IMR-90 (cell line): ENCODE measurements around the gene SH2D6. TPM values are rescaled to one million over a fixed set of nuclear protein-coding genes. Genes with fewer than 3 reads are reported as not detected.

ENCODE experiments used
- ATAC-seq: fragments of 200-7000 bp; cut with Tn5 transposase; 2 replicates; pipeline ENCODE4 v1.9.1; 2020; ENCODE audit warnings: low read depth, mild to moderate bottlenecking, moderate library complexity
- BruUV-seq: library from RNA; stranded (reverse); fragments of 400-500 nt; replicated peaks from 2 replicates; lab custom pipeline; 2021; lab: Mats Ljungman, UMichigan
- CTCF ChIA-PET: fragments of 300-600 bp; formaldehyde crosslinking; extraction: SDS; loops from one replicate; lab custom pipeline; 2021; ENCODE audit warnings: antibody characterized with exemption; lab: Yijun Ruan, JAX
- POLR2A ChIA-PET: fragments of 300-600 bp; sonication (Branson Sonifier 250); formaldehyde crosslinking; loops from one replicate; lab custom pipeline; 2022; ENCODE audit warnings: antibody characterized with exemption; ENCODE audit not compliant: unreplicated experiment; lab: Charles Lee
- DNase-seq: peaks from one replicate; pipeline ENCODE4 v3.0.0; 2013
- H2AFZ ChIP-seq: replicated peaks from 2 replicates; pipeline ENCODE3; 2013; ENCODE audit warnings: low read length, mild to moderate bottlenecking; ENCODE audit not compliant: poor library complexity
- H2AK5ac ChIP-seq: 2 replicates; pipeline ENCODE4 v1.6.1; 2013; ENCODE audit warnings: low read depth, low read length, inconsistent platforms
- H2AK9ac ChIP-seq: replicated peaks from 2 replicates; pipeline ENCODE3; 2013; ENCODE audit warnings: mild to moderate bottlenecking, low read depth, low read length, moderate library complexity; ENCODE audit not compliant: poor library complexity
- H2BK120ac ChIP-seq: 2 replicates; pipeline ENCODE4 v1.6.1; 2013; ENCODE audit warnings: low read depth, low read length, inconsistent platforms
- H2BK15ac ChIP-seq: 3 replicates; pipeline ENCODE4 v1.6.1; 2013; ENCODE audit warnings: low read depth, low read length, inconsistent platforms
- H2BK20ac ChIP-seq: 2 replicates; pipeline ENCODE4 v1.6.1; 2013; ENCODE audit warnings: low read depth, mild to moderate bottlenecking, inconsistent platforms, low read length, moderate library complexity
- H2BK5ac ChIP-seq: 2 replicates; pipeline ENCODE4 v1.6.1; 2013; ENCODE audit warnings: mild to moderate bottlenecking, low read depth, low read length, inconsistent platforms; ENCODE audit not compliant: poor library complexity, severe bottlenecking
- H3K14ac ChIP-seq: replicated peaks from 2 replicates; pipeline ENCODE4 v1.6.1; 2013; ENCODE audit warnings: low read depth, low read length, inconsistent platforms
- H3K18ac ChIP-seq: 2 replicates; pipeline ENCODE4 v1.6.1; 2013; ENCODE audit warnings: low read depth, low read length, control low read depth
- H3K23ac ChIP-seq: 2 replicates; pipeline ENCODE4 v1.6.1; 2013; ENCODE audit warnings: low read depth, low read length, inconsistent platforms
- H3K27ac ChIP-seq: 2 replicates; pipeline ENCODE4 v1.5.1; 2013; ENCODE audit warnings: mild to moderate bottlenecking, control low read depth, low read length; ENCODE audit not compliant: insufficient read depth
- H3K27me3 ChIP-seq: 2 replicates; pipeline ENCODE4 v1.6.1; 2013; ENCODE audit warnings: low read length; ENCODE audit not compliant: control insufficient read depth, insufficient read depth
- H3K36me3 ChIP-seq: 2 replicates; pipeline ENCODE4 v1.6.1; 2013; ENCODE audit warnings: low read length, mixed read lengths; ENCODE audit not compliant: control insufficient read depth, insufficient read depth
- H3K4ac ChIP-seq: 2 replicates; pipeline ENCODE4 v1.6.1; 2013; ENCODE audit warnings: low read depth, low read length, inconsistent platforms
- H3K4me1 ChIP-seq: 2 replicates; pipeline ENCODE4 v1.6.1; 2013; ENCODE audit warnings: low read length, mixed read lengths; ENCODE audit not compliant: control insufficient read depth, insufficient read depth
- H3K4me2 ChIP-seq: 2 replicates; pipeline ENCODE4 v1.6.1; 2013; ENCODE audit warnings: low read depth, mild to moderate bottlenecking, control low read depth, low read length, moderate library complexity
- H3K4me3 ChIP-seq: 2 replicates; pipeline ENCODE4 v1.5.1; 2013; ENCODE audit warnings: low read depth, mild to moderate bottlenecking, control low read depth, low read length, moderate library complexity; ENCODE audit not compliant: insufficient read depth
- H3K56ac ChIP-seq: 2 replicates; pipeline ENCODE4 v1.6.1; 2013; ENCODE audit warnings: low read length, inconsistent platforms; ENCODE audit not compliant: insufficient read depth; ENCODE audit errors: extremely low read depth
- H3K79me1 ChIP-seq, 2 experiments: 2 replicates each; pipeline ENCODE4 v1.6.1; 2013; ENCODE audit warnings: low read length in 2 of 2, inconsistent platforms in 1 of 2, low read depth in 1 of 2
- H3K9ac ChIP-seq: 2 replicates; pipeline ENCODE4 v1.6.1; 2013; ENCODE audit warnings: low read depth, low read length, control low read depth
- H3K9me1 ChIP-seq: 2 replicates; pipeline ENCODE4 v1.6.1; 2013; ENCODE audit warnings: low read length, inconsistent platforms; ENCODE audit not compliant: insufficient read depth
- H3K9me3 ChIP-seq: 2 replicates; pipeline ENCODE4 v1.6.1; 2013; ENCODE audit warnings: low read length; ENCODE audit not compliant: control insufficient read depth, insufficient read depth
- H4K20me1 ChIP-seq: 2 replicates; pipeline ENCODE4 v1.6.1; 2013; ENCODE audit warnings: low read length, inconsistent platforms; ENCODE audit not compliant: insufficient read depth
- H4K5ac ChIP-seq: 2 replicates; pipeline ENCODE4 v1.6.1; 2013; ENCODE audit warnings: mild to moderate bottlenecking, low read depth, low read length, control low read depth
- H4K8ac ChIP-seq, 2 experiments: 2 replicates each; pipeline ENCODE4 v1.6.1; 2013; ENCODE audit warnings: low read depth in 2 of 2, low read length in 2 of 2, control low read depth in 1 of 2, inconsistent platforms in 1 of 2
- H4K91ac ChIP-seq: 2 replicates; pipeline ENCODE4 v1.6.1; 2013; ENCODE audit warnings: low read depth, low read length, inconsistent platforms; ENCODE audit not compliant: insufficient read depth
- BHLHE40 ChIP-seq: fragments of 150-350 bp; IDR thresholded peaks from 2 replicates; pipeline ENCODE4 v1.6.1; 2016; ENCODE audit warnings: mild to moderate bottlenecking, low read depth, low read length
- CEBPB ChIP-seq: IDR thresholded peaks from 2 replicates; pipeline ENCODE4 v1.6.1; 2012; ENCODE audit warnings: low read depth, low read length, improper control_type of control experiment
- CHD1 ChIP-seq: IDR thresholded peaks from 2 replicates; pipeline ENCODE4 v1.6.1; 2012; ENCODE audit warnings: low read depth, low read length, improper control_type of control experiment
- CTCF ChIP-seq: conservative IDR thresholded peaks from 2 replicates; pipeline ENCODE4 v1.5.1; 2012; ENCODE audit warnings: mild to moderate bottlenecking, low read depth, low read length, improper control_type of control experiment
- FOS ChIP-seq: fragments of 150-350 bp; IDR thresholded peaks from 2 replicates; pipeline ENCODE4 v1.6.1; 2016; ENCODE audit warnings: low read depth, low read length
- MAFK ChIP-seq: IDR thresholded peaks from 2 replicates; pipeline ENCODE4 v1.6.1; 2012; ENCODE audit warnings: low read depth, low read length, improper control_type of control experiment
- MAZ ChIP-seq: IDR thresholded peaks from 2 replicates; pipeline ENCODE4 v1.6.1; 2012; ENCODE audit warnings: low read depth, mild to moderate bottlenecking, low read length, improper control_type of control experiment, moderate library complexity, borderline replicate concordance
- MXI1 ChIP-seq: IDR thresholded peaks from 2 replicates; pipeline ENCODE4 v1.6.1; 2012; ENCODE audit warnings: low read depth, mild to moderate bottlenecking, low read length, moderate library complexity, borderline replicate concordance
- NFE2L2 ChIP-seq: fragments of 150-350 bp; IDR thresholded peaks from 2 replicates; pipeline ENCODE4 v1.6.1; 2016; ENCODE audit warnings: low read depth, mild to moderate bottlenecking, low read length
- POLR2A ChIP-seq: IDR thresholded peaks from 2 replicates; pipeline ENCODE4 v1.6.1; 2012; ENCODE audit warnings: mild to moderate bottlenecking, low read depth, low read length
- RAD21 ChIP-seq: IDR thresholded peaks from 2 replicates; pipeline ENCODE4 v1.6.1; 2012; ENCODE audit warnings: low read length, improper control_type of control experiment
- RCOR1 ChIP-seq: IDR thresholded peaks from 2 replicates; pipeline ENCODE4 v1.6.1; 2012; ENCODE audit warnings: mild to moderate bottlenecking, low read length, improper control_type of control experiment; ENCODE audit not compliant: insufficient replicate concordance
- RFX5 ChIP-seq: IDR thresholded peaks from 2 replicates; pipeline ENCODE4 v1.8.0; 2012; ENCODE audit warnings: low read depth, mild to moderate bottlenecking, low read length, moderate library complexity
- SMC3 ChIP-seq: fragments of 150-350 bp; IDR thresholded peaks from 2 replicates; pipeline ENCODE4 v1.6.1; 2016; ENCODE audit warnings: low read depth, mild to moderate bottlenecking, antibody characterized with exemption, low read length, moderate library complexity
- USF2 ChIP-seq: fragments of 150-350 bp; IDR thresholded peaks from 2 replicates; pipeline ENCODE4 v1.6.1; 2017; ENCODE audit warnings: mild to moderate bottlenecking, antibody characterized with exemption, low read length, low read depth
- WGBS, 2 experiments: methylation state at CpG; one replicate each; pipeline versions ENCODE4 v1.1.5 to v1.1.7; 2013; ENCODE audit warnings: missing lambda C conversion rate in 2 of 2; ENCODE audit not compliant: insufficient read length in 1 of 2; ENCODE audit errors: extremely low coverage in 2 of 2; 5-methylcytosine and 5-hydroxymethylcytosine counted together
- dilution Hi-C: fragments of 300-500 bp; cut with HindIII; formaldehyde crosslinking; loops from one replicate; pipeline ENCODE4 v1.14.3; 2018; ENCODE audit warnings: low sequenced_read_pairs; ENCODE audit not compliant: unreplicated experiment
- in situ Hi-C: fragments of 300-500 bp; cut with MboI; formaldehyde crosslinking; loops from 3 replicates; pipeline ENCODE4 v1.14.3; 2019; ENCODE audit warnings: low sequenced_read_pairs, inconsistent platforms, mixed read lengths
- intact Hi-C: fragments of 100-400 bp; cut with micrococcal nuclease; formaldehyde crosslinking; loops from 2 replicates; pipeline ENCODE4 v1.10.0; 2022
- polyA plus RNA-seq, 3 experiments: library from polyadenylated mRNA; depleted of rRNA; stranded (reverse); fragments of >200 nt; gene quantifications; 2 replicates each; pipeline ENCODE4 v1.2.3, GENCODE V29; 2012; ENCODE audit warnings: low replicate concordance in 1 of 3
- total RNA-seq: library from RNA; depleted of rRNA; stranded (reverse); fragments of >200 nt; gene quantifications from 2 replicates; pipeline ENCODE4 v1.2.3, GENCODE V29; 2012
- TF ChIP-seq, protein P1 (sequence below): fragments of 150-350 bp; IDR thresholded peaks from 2 replicates; pipeline ENCODE4 v1.6.1; 2016; ENCODE audit warnings: low read depth, mild to moderate bottlenecking, low read length, moderate library complexity, borderline replicate concordance

The SH2D6 gene
- total and polyA plus RNA-seq, 2 of the 4 experiments (the other 2 are of a cell fraction): 0.32 to 0.36 TPM

DNA sequence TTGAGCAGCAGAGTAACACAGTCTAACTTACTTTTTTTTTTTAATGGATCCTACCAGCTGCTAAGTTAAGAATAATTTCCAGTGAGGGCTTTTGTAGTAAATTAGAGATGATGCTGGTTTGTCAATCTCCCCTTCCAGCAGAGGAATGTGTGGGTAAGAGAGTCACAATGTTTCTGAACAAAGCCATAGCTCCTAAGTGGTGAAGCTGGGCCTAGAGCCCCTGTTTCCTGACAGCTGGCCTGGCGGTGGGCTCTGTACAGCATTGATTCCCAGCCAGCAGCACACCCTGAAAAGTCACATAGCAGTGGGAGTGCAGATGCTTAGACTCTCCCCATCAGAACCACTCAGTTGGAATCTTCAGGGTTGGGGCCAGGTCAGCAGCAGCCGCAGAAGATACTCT is 32.8 kb upstream of the SH2D6 start:
- DNase-seq (no peak), ATAC-seq (no peak)
- CTCF ChIA-PET: no interaction called here
- Histone ChIP-seq H2BK15ac (no peak overlapping the region), H3K27me3 (no peaks in the 10 kb centered on the region), H4K5ac (no peak overlapping the region), H3K36me3 (peaks cover 34% of the 10 kb centered on the region), H3K9me3 (no peaks in the 10 kb centered on the region), H2AK5ac (no peak overlapping the region), H3K4me1 (peaks cover 2% of the 10 kb centered on the region; the same call in 1 of the 2 replicates), H2BK20ac (no peak overlapping the region), H3K9ac (no peak overlapping the region), H3K14ac (no peak overlapping the region), H3K56ac (no peak overlapping the region), H2BK120ac (no peak overlapping the region), H2AFZ (no peak overlapping the region), H3K27ac (no peak overlapping the region), H3K79me1 (no peaks in the 10 kb centered on the region), H3K9me1 (no peaks in the 10 kb centered on the region), H3K18ac (no peak overlapping the region), H2AK9ac (no peak overlapping the region), H4K91ac (no peak overlapping the region), H3K4me2 (no peak overlapping the region), H3K4me3 (no peak overlapping the region), H4K20me1 (no peaks in the 10 kb centered on the region), H3K4ac (no peak overlapping the region), H3K23ac (no peak overlapping the region), H2BK5ac (no peak overlapping the region), H4K8ac (no peak overlapping the region)
- dilution Hi-C loops (no loop called here), in situ Hi-C loops (no loop called here), intact Hi-C loops (no loop called here)
- POLR2A ChIA-PET: no interaction called here
- no peak for TF ChIP-seq RCOR1
- no peak for TF ChIP-seq CEBPB
- TF ChIP-seq, protein P1, sequence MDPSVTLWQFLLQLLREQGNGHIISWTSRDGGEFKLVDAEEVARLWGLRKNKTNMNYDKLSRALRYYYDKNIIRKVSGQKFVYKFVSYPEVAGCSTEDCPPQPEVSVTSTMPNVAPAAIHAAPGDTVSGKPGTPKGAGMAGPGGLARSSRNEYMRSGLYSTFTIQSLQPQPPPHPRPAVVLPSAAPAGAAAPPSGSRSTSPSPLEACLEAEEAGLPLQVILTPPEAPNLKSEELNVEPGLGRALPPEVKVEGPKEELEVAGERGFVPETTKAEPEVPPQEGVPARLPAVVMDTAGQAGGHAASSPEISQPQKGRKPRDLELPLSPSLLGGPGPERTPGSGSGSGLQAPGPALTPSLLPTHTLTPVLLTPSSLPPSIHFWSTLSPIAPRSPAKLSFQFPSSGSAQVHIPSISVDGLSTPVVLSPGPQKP: no peak
- TF ChIP-seq RFX5: no peak
- TF ChIP-seq FOS: no peak
- no peak for TF ChIP-seq SMC3
- TF ChIP-seq MAFK: no peak
- TF ChIP-seq NFE2L2: no peak
- TF ChIP-seq CHD1: no peak
- TF ChIP-seq POLR2A: no peak
- TF ChIP-seq RAD21: no peak
- no peak for TF ChIP-seq BHLHE40
- TF ChIP-seq CTCF: no peak
- no peak for TF ChIP-seq MAZ
- TF ChIP-seq USF2: no peak
- no peak for TF ChIP-seq MXI1
- 60% methylated on average over 2 of the region's 2 CpGs; no CpG with 5 or more reads in 1 of the 2 experiments for WGBS, 2 experiments
- BruUV-seq: no TSS peak
